ENCODE measurements around the gene POLR3GL. TPM values are rescaled to one million over a fixed set of nuclear protein-coding genes. Genes with fewer than 3 reads are reported as not detected.
"Not testable (repeated sequence)": the region's sequence is repeated elsewhere in the genome, so short reads cannot be mapped to it uniquely, and the experiment has no call there.

POLR3GL gene
- total RNA-seq, result 49.2 TPM
- long read RNA-seq, transcript POLR3GL-202 (8 exons, 1,165 nt), result major isoform, 45 of 54 reads
- long read RNA-seq, partial matches to known transcripts, result 2 of 54 reads
- long read RNA-seq, other reads (novel, unspliced or antisense), result 6 of 54 reads

GRCh38 chr1:145964328-145965118, at the start of gene POLR3GL, which contains the start of gene ANKRD34A:
Gene POLR3GL (plus strand): TSS chr1:145964690. CDS start chr1:145974866, 10,176 bp downstream.
Gene ANKRD34A (minus strand): TSS chr1:145964575. CDS start chr1:145961759, 2,816 bp downstream.
- intact Hi-C loops (cut with DNase I), result no loop called here
- ATAC-seq (ENCODE audit: poor library complexity) (peak; percentile 84), DNase-seq (peak; percentile 98)

GRCh38 chr1:145916745-145917144, 47.7 kb upstream of the POLR3GL start:
- intact Hi-C loops (cut with DNase I), result loop anchor here (10.0 kb wide), 1 partner anchor 58 kb away; no protein-coding TSS in a partner anchor
- DNase-seq, result no peak
- ATAC-seq (ENCODE audit: poor library complexity), result no peak

- ATAC-seq (ENCODE audit: poor library complexity) (no peak), DNase-seq (no peak)
- intact Hi-C loops (cut with DNase I), result loop anchor here (10.0 kb wide), 1 partner anchor 57 kb away; no protein-coding TSS in a partner anchor
Observed at GRCh38 chr1:145917595-145917994, 46.9 kb upstream of the POLR3GL start.

- DNase-seq (peak; percentile 93), ATAC-seq (ENCODE audit: poor library complexity) (peak; percentile 97)
- intact Hi-C loops (cut with DNase I), result loop anchor here (10.0 kb wide), 1 partner anchor 56 kb away; no protein-coding TSS in a partner anchor
Observed at GRCh38 chr1:145918144-145918991, 46.1 kb upstream of the POLR3GL start, which contains the start of gene PEX11B. Gene PEX11B (minus strand): TSS chr1:145918717. CDS start chr1:145918688, 29 bp downstream.

GRCh38 chr1:145918992-145919939, 45.2 kb upstream of the POLR3GL start:
- intact Hi-C loops (cut with DNase I), result loop anchor here (10.0 kb wide), 1 partner anchor 56 kb away; no protein-coding TSS in a partner anchor
- DNase-seq (peak; percentile 76), ATAC-seq (ENCODE audit: poor library complexity) (peak; percentile 46)

- ATAC-seq (ENCODE audit: poor library complexity); intact Hi-C loops (cut with DNase I): not testable (repeated sequence)
Observed at GRCh38 chr1:145920297-145920696, 44.2 kb upstream of the POLR3GL start.

GRCh38 chr1:145922266-145922665, 42.2 kb upstream of the POLR3GL start:
- DNase-seq, result no peak
- intact Hi-C loops (cut with DNase I), result no loop called here
- no peak for ATAC-seq (ENCODE audit: poor library complexity)

More at GRCh38 chr1:145920297-145920696, 44.2 kb upstream of the POLR3GL start:
- DNase-seq, result not testable (repeated sequence)

GRCh38 chr1:145926686-145927062, 37.8 kb upstream of the POLR3GL start:
- intact Hi-C loops (cut with DNase I), result no loop called here
- ATAC-seq (ENCODE audit: poor library complexity), result no peak
- no peak for DNase-seq

GRCh38 chr1:145927063-145927886, 37.2 kb upstream of the POLR3GL start, which contains the start of gene RBM8A:
Gene RBM8A (minus strand): TSS chr1:145927484. CDS start chr1:145927426, 58 bp downstream.
- DNase-seq (peak; percentile 94), ATAC-seq (ENCODE audit: poor library complexity) (peak; percentile 98)
- intact Hi-C loops (cut with DNase I), result no loop called here

- DNase-seq, result no peak
- intact Hi-C loops (cut with DNase I), result no loop called here
- ATAC-seq (ENCODE audit: poor library complexity), result no peak
Observed at GRCh38 chr1:145927916-145928643, 36.4 kb upstream of the POLR3GL start.

- intact Hi-C loops (cut with DNase I); DNase-seq; ATAC-seq (ENCODE audit: poor library complexity): not testable (repeated sequence)
Observed at GRCh38 chr1:145932522-145933009, 31.9 kb upstream of the POLR3GL start.

GRCh38 chr1:145935708-145936107, 28.8 kb upstream of the POLR3GL start:
- DNase-seq (no peak), ATAC-seq (ENCODE audit: poor library complexity) (no peak)
- intact Hi-C loops (cut with DNase I), result no loop called here

- DNase-seq (no peak), ATAC-seq (ENCODE audit: poor library complexity) (no peak)
- intact Hi-C loops (cut with DNase I), result no loop called here
Observed at GRCh38 chr1:145936247-145936646, 28.2 kb upstream of the POLR3GL start.

GRCh38 chr1:145937436-145937835, 27.1 kb upstream of the POLR3GL start:
- DNase-seq (no peak), ATAC-seq (ENCODE audit: poor library complexity) (no peak)

GRCh38 chr1:145942405-145942804, 22.1 kb upstream of the POLR3GL start:
- no peak for ATAC-seq (ENCODE audit: poor library complexity)
- intact Hi-C loops (cut with DNase I), result no loop called here
- DNase-seq, result no peak

More at GRCh38 chr1:145937436-145937835, 27.1 kb upstream of the POLR3GL start:
- intact Hi-C loops (cut with DNase I), result no loop called here

GRCh38 chr1:145942871-145943270, 21.6 kb upstream of the POLR3GL start:
- ATAC-seq (ENCODE audit: poor library complexity), result no peak
- no peak for DNase-seq
- intact Hi-C loops (cut with DNase I), result no loop called here

All from Right ventricle myocardium superior (tissue), 1 donor.